Caco-2 (cell line): ENCODE data around the gene KCNC2. TPM values are rescaled to one million over a fixed set of nuclear protein-coding genes. Genes with fewer than 3 reads are reported as not detected.

Experiments used
- BruUV-seq: library from RNA; stranded (reverse); fragments of 400-500 nt; replicated peaks from 2 replicates; lab custom pipeline; 2021; lab: Mats Ljungman, UMichigan
- CTCF ChIA-PET: fragments of 300-600 bp; sonication (Branson Sonifier 250); formaldehyde crosslinking; loops from one replicate; lab custom pipeline; 2022; ENCODE audit warnings: antibody characterized with exemption; lab: Charles Lee
- POLR2A ChIA-PET: fragments of 300-600 bp; sonication (Branson Sonifier 250); formaldehyde crosslinking; loops from one replicate; lab custom pipeline; 2022; ENCODE audit warnings: antibody characterized with exemption; lab: Charles Lee
- DNase-seq, 2 experiments: peaks; one replicate each; pipeline versions ENCODE4 v3.0.0 to v3.0.0-alpha.2; 2020 to 2022
- H3K27me3 ChIP-seq: replicated peaks from 2 replicates; pipeline ENCODE4 v1.6.0; 2011; ENCODE audit warnings: low read length; ENCODE audit not compliant: control insufficient read depth, insufficient read depth
- H3K36me3 ChIP-seq: 2 replicates; pipeline ENCODE4 v1.5.1; 2011; ENCODE audit warnings: low read length; ENCODE audit not compliant: control insufficient read depth, insufficient read depth
- H3K4me1 ChIP-seq: fragments of 250-450 bp; sonication (Bioruptor Pico); 2 replicates; pipeline ENCODE4 v1.5.1; 2020; ENCODE audit warnings: mild to moderate bottlenecking
- H3K4me3 ChIP-seq: 2 replicates; pipeline ENCODE4 v1.5.1; 2011; ENCODE audit warnings: low read depth, mild to moderate bottlenecking, control low read depth, low read length
- H3K9me3 ChIP-seq: fragments of 250-450 bp; sonication (Bioruptor Pico); 2 replicates; pipeline ENCODE4 v1.5.1; 2020; ENCODE audit warnings: mild to moderate bottlenecking, moderate library complexity
- H3K27ac Mint-ChIP-seq: one replicate; pipeline ENCODE4 v1.8.0; 2022; ENCODE audit warnings: mixed read lengths; ENCODE audit not compliant: unreplicated experiment
- H3K27me3 Mint-ChIP-seq: one replicate; pipeline ENCODE4 v1.8.0; 2022; ENCODE audit warnings: mixed read lengths; ENCODE audit not compliant: insufficient read depth, unreplicated experiment
- H3K36me3 Mint-ChIP-seq: one replicate; pipeline ENCODE4 v1.8.0; 2022; ENCODE audit warnings: mild to moderate bottlenecking, mixed read lengths; ENCODE audit not compliant: insufficient read depth, unreplicated experiment
- H3K4me1 Mint-ChIP-seq: one replicate; pipeline ENCODE4 v1.8.0; 2022; ENCODE audit warnings: low read depth, mixed read lengths; ENCODE audit not compliant: unreplicated experiment
- H3K4me3 Mint-ChIP-seq: one replicate; pipeline ENCODE4 v1.8.0; 2022; ENCODE audit warnings: mild to moderate bottlenecking, moderate library complexity, mixed read lengths; ENCODE audit not compliant: unreplicated experiment
- H3K9me3 Mint-ChIP-seq: one replicate; pipeline ENCODE4 v1.8.0; 2022; ENCODE audit warnings: mixed read lengths; ENCODE audit not compliant: unreplicated experiment
- CTCF ChIP-seq, 2 experiments: fragments of 200-600 bp in 1 of 2; IDR thresholded peaks; 1 replicate in 1 of 2; 2 replicates in 1 of 2; pipeline versions ENCODE4 v1.5.1 to v1.8.0; 2011 to 2022; ENCODE audit warnings: antibody characterized with exemption in 1 of 2, control low read depth in 1 of 2, inconsistent platforms in 1 of 2, low read depth in 1 of 2, low read length in 1 of 2, mild to moderate bottlenecking in 1 of 2, moderate library complexity in 1 of 2; ENCODE audit not compliant: insufficient read depth in 1 of 2, severe bottlenecking in 1 of 2, unreplicated experiment in 1 of 2
- intact Hi-C: fragments of 100-400 bp; cut with micrococcal nuclease; formaldehyde crosslinking; loops from one replicate; pipeline ENCODE4 v1.10.0; 2022; ENCODE audit not compliant: unreplicated experiment
- total RNA-seq: library from RNA; stranded (reverse); gene quantifications from 2 replicates; pipeline ENCODE4 v1.2.3, GENCODE V29; 2022

The KCNC2 gene
- total RNA-seq, 1 experiment from 2014 or later, result not detected

GRCh38 chr12:75162845-75163244 is 46.8 kb downstream of the KCNC2 start:
- BruUV-seq, result no TSS peak
- no peak overlapping the region for H3K27ac Mint-ChIP-seq
- H3K27me3 Mint-ChIP-seq, result no peaks in the 10 kb centered on the region

GRCh38 chr12:75161488-75161887 is 48.2 kb downstream of the KCNC2 start:
- no peaks in the 10 kb centered on the region for H3K9me3 Mint-ChIP-seq
- no peaks in the 10 kb centered on the region for H3K27me3 Mint-ChIP-seq
- TF ChIP-seq CTCF (IDR thresholded peaks at IDR 0.05; ENCODE audit: insufficient read depth in 1 of 2, low read depth in 1 of 2, low read length in 1 of 2, severe bottlenecking in 1 of 2, unreplicated experiment in 1 of 2), result no peak
- no peak for DNase-seq
- intact Hi-C loops, result no loop called here
- no peaks in the 10 kb centered on the region for H3K4me1 ChIP-seq
- H3K36me3 Mint-ChIP-seq, result no peaks in the 10 kb centered on the region
- CTCF ChIA-PET, result no interaction called here
- no peak overlapping the region for H3K4me3 Mint-ChIP-seq
- POLR2A ChIA-PET, result no interaction called here
- no peaks in the 10 kb centered on the region for H3K36me3 ChIP-seq
- BruUV-seq, result no TSS peak
- H3K4me3 ChIP-seq, result no peak overlapping the region
- no peaks in the 10 kb centered on the region for H3K27me3 ChIP-seq
- no peak overlapping the region for H3K27ac Mint-ChIP-seq
- H3K4me1 Mint-ChIP-seq, result no peaks in the 10 kb centered on the region
- H3K9me3 ChIP-seq, result no peaks in the 10 kb centered on the region

More at GRCh38 chr12:75162845-75163244, 46.8 kb downstream of the KCNC2 start:
- Histone ChIP-seq H3K9me3 (no peaks in the 10 kb centered on the region), H3K4me1 (no peaks in the 10 kb centered on the region), H3K36me3 (no peaks in the 10 kb centered on the region), H3K4me3 (no peak overlapping the region), H3K27me3 (no peaks in the 10 kb centered on the region)
- Mint-ChIP-seq H3K9me3 (no peaks in the 10 kb centered on the region), H3K36me3 (no peaks in the 10 kb centered on the region), H3K4me3 (no peak overlapping the region), H3K4me1 (no peaks in the 10 kb centered on the region)
- TF ChIP-seq CTCF (IDR thresholded peaks at IDR 0.05; ENCODE audit: insufficient read depth in 1 of 2, low read depth in 1 of 2, low read length in 1 of 2, severe bottlenecking in 1 of 2, unreplicated experiment in 1 of 2), result no peak
- DNase-seq, result no peak
- intact Hi-C loops, result no loop called here
- CTCF ChIA-PET, result no interaction called here
- POLR2A ChIA-PET, result no interaction called here

GRCh38 chr12:75157385-75157784 is 52.3 kb downstream of the KCNC2 start:
- CTCF ChIA-PET, result no interaction called here
- no peaks in the 10 kb centered on the region for H3K36me3 ChIP-seq
- no peaks in the 10 kb centered on the region for H3K27me3 ChIP-seq
- no peak for TF ChIP-seq CTCF (IDR thresholded peaks at IDR 0.05; ENCODE audit: insufficient read depth in 1 of 2, low read depth in 1 of 2, low read length in 1 of 2, severe bottlenecking in 1 of 2, unreplicated experiment in 1 of 2)
- no peaks in the 10 kb centered on the region for H3K4me1 ChIP-seq
- no peaks in the 10 kb centered on the region for H3K9me3 ChIP-seq
- POLR2A ChIA-PET, result no interaction called here
- Mint-ChIP-seq H3K27ac (no peak overlapping the region), H3K9me3 (no peaks in the 10 kb centered on the region), H3K4me1 (no peaks in the 10 kb centered on the region), H3K27me3 (no peaks in the 10 kb centered on the region), H3K36me3 (no peaks in the 10 kb centered on the region), H3K4me3 (no peak overlapping the region)
- intact Hi-C loops, result no loop called here
- no TSS peak for BruUV-seq
- H3K4me3 ChIP-seq, result no peak overlapping the region
- DNase-seq, result no peak
